Gastroesophageal sphincter (tissue), 4 donors: ENCODE results near the gene GRB2. TPM values are rescaled to one million over a fixed set of nuclear protein-coding genes. Genes with fewer than 3 reads are reported as not detected.

Source experiments
- ATAC-seq: fragments of 150-250 bp; one replicate; pipeline ENCODE4 v1.9.1; 2016; ENCODE audit warnings: mild to moderate bottlenecking, moderate library complexity
- H3K27ac ChIP-seq, 4 donors: fragments of 200-600 bp; sonication (generic) in 3 of 4; 1 replicate in 3 of 4; 2 replicates in 1 of 4; pipeline ENCODE4 v1.5.1; 2016 to 2019
- H3K27me3 ChIP-seq: fragments of 200-600 bp; sonication (generic); one replicate; pipeline ENCODE4 v1.5.1; 2019
- H3K36me3 ChIP-seq, 2 donors: fragments of 200-600 bp; sonication (generic); one replicate each; pipeline ENCODE4 v1.5.1; 2019; ENCODE audit warnings: control low read depth in 1 of 2
- H3K4me1 ChIP-seq, 3 donors: fragments of 200-600 bp; sonication (generic); 1 replicate in 2 of 3; 2 replicates in 1 of 3; pipeline ENCODE4 v1.5.1; 2016 to 2019; ENCODE audit warnings: control low read depth in 2 of 3
- H3K4me3 ChIP-seq, 2 donors: fragments of 200-600 bp; sonication (generic); one replicate each; pipeline ENCODE4 v1.5.1; 2019; ENCODE audit warnings: mild to moderate bottlenecking in 1 of 2, moderate library complexity in 1 of 2
- H3K9me3 ChIP-seq, 3 donors: fragments of 200-600 bp; sonication (generic); one replicate each; pipeline ENCODE4 v1.5.1; 2017 to 2019; ENCODE audit warnings: control low read depth in 2 of 3
- CTCF ChIP-seq, 4 experiments: fragments of 200-600 bp in 2 of 4; fragments of 450-650 bp in 2 of 4; sonication (generic) in 1 of 4; IDR thresholded peaks; one replicate each; pipeline ENCODE4 v1.5.1; 2017 to 2019; ENCODE audit warnings: antibody characterized with exemption in 4 of 4, mild to moderate bottlenecking in 2 of 4, moderate library complexity in 2 of 4
- EP300 ChIP-seq: sonication (generic); formaldehyde crosslinking; IDR thresholded peaks from one replicate; pipeline ENCODE4 v1.6.1; 2017; ENCODE audit warnings: antibody characterized with exemption, mild to moderate bottlenecking
- POLR2A ChIP-seq, 2 donors: fragments of 450-650 bp; IDR thresholded peaks; one replicate each; pipeline ENCODE4 v1.6.1; 2017; ENCODE audit warnings: antibody characterized with exemption in 2 of 2, mild to moderate bottlenecking in 2 of 2, moderate library complexity in 1 of 2
- POLR2AphosphoS5 ChIP-seq: sonication (generic); formaldehyde crosslinking; IDR thresholded peaks from one replicate; pipeline ENCODE4 v1.6.1; 2017; ENCODE audit warnings: antibody characterized with exemption
- WGBS, 2 donors: methylation state at CpG; one replicate each; pipeline ENCODE4 v1.1.5; 2018; ENCODE audit warnings: low coverage in 1 of 2; 5-methylcytosine and 5-hydroxymethylcytosine counted together
- total RNA-seq, 4 donors: library from RNA; depleted of rRNA; stranded (reverse); fragments of >200 nt; gene quantifications; one replicate each; pipeline ENCODE4 v1.1.0, GENCODE V29; 2016

GRB2 gene
- total RNA-seq, 4 donors from 2014 or later = 80.6 to 113 (median 97.6) TPM

GRCh38 chr17:75416006-75416405 lies 10.5 kb upstream of the GRB2 start:
- H3K4me1 ChIP-seq = peaks cover 0 to 25% (median 3%) of the 10 kb centered on the region in 3 donors
- H3K27ac ChIP-seq = no peak overlapping the region
- no peak overlapping the region for H3K4me3 ChIP-seq
- no peaks in the 10 kb centered on the region for H3K27me3 ChIP-seq
- no peaks in the 10 kb centered on the region for H3K9me3 ChIP-seq
- 83 to 93% methylated on average over 6 to 8 of the region's 9 CpGs for WGBS, 2 donors
- no peak for TF ChIP-seq POLR2AphosphoS5
- no peak for TF ChIP-seq POLR2A (IDR thresholded peaks at IDR 0.05)
- TF ChIP-seq CTCF (IDR thresholded peaks at IDR 0.05) = no peak
- no peak for TF ChIP-seq EP300
- ATAC-seq = no peak
- H3K36me3 ChIP-seq = no peaks in the 10 kb centered on the region

- Histone ChIP-seq H3K9me3 (no peaks in the 10 kb centered on the region), H3K27me3 (no peaks in the 10 kb centered on the region), H3K36me3 (no peaks in the 10 kb centered on the region), H3K4me3 (no peak overlapping the region), H3K4me1 (peaks cover 0 to 25% (median 3%) of the 10 kb centered on the region in 3 donors), H3K27ac (no peak overlapping the region)
- WGBS, 2 donors = 50 to 71% methylated on average over 1 of the region's 1 CpG
- no peak for ATAC-seq
- TF ChIP-seq POLR2A (IDR thresholded peaks at IDR 0.05) = no peak
- TF ChIP-seq EP300 = no peak
- no peak for TF ChIP-seq CTCF (IDR thresholded peaks at IDR 0.05)
- TF ChIP-seq POLR2AphosphoS5 = no peak
Measured at GRCh38 chr17:75414488-75414887, 9.0 kb upstream of the GRB2 start.

GRCh38 chr17:75412455-75413317 lies 7.2 kb upstream of the GRB2 start:
- Histone ChIP-seq H3K27me3 (no peaks in the 10 kb centered on the region), H3K9me3 (no peaks in the 10 kb centered on the region), H3K4me1 (peaks cover 0 to 24% (median 3%) of the 10 kb centered on the region in 3 donors), H3K27ac (no peak overlapping the region), H3K36me3 (no peaks in the 10 kb centered on the region), H3K4me3 (no peak overlapping the region)
- TF ChIP-seq POLR2A (IDR thresholded peaks at IDR 0.05) (no peak), CTCF (IDR thresholded peaks at IDR 0.05) (peak; percentile 41 to 91 (median 78))
- peak; percentile 51 for ATAC-seq
- WGBS, 2 donors = 0 to 1% methylated on average over 8 of the region's 8 CpGs

GRCh38 chr17:75411328-75412067 lies 6.0 kb upstream of the GRB2 start:
- H3K36me3 ChIP-seq = no peaks in the 10 kb centered on the region
- no peak overlapping the region for H3K4me3 ChIP-seq
- peaks cover 0 to 18% (median 6%) of the 10 kb centered on the region in 3 donors for H3K4me1 ChIP-seq
- 90 to 91% methylated on average over 2 to 4 of the region's 5 CpGs for whole genome bisulfite sequencing, 2 donors
- H3K27ac ChIP-seq = no peak overlapping the region
- no peaks in the 10 kb centered on the region for H3K9me3 ChIP-seq
- ATAC-seq = no peak
- no peaks in the 10 kb centered on the region for H3K27me3 ChIP-seq
- TF ChIP-seq POLR2A (IDR thresholded peaks at IDR 0.05) = no peak
- TF ChIP-seq EP300 = no peak
- TF ChIP-seq POLR2AphosphoS5 = no peak
- no peak for TF ChIP-seq CTCF (IDR thresholded peaks at IDR 0.05)
